ENCODE results near the gene CCDC171. TPM values are rescaled to one million over a fixed set of nuclear protein-coding genes. Genes with fewer than 3 reads are reported as not detected.

The CCDC171 gene
- total and polyA plus RNA-seq, 4 donors: 0.13 to 1.1 (median 0.43) TPM

DNA sequence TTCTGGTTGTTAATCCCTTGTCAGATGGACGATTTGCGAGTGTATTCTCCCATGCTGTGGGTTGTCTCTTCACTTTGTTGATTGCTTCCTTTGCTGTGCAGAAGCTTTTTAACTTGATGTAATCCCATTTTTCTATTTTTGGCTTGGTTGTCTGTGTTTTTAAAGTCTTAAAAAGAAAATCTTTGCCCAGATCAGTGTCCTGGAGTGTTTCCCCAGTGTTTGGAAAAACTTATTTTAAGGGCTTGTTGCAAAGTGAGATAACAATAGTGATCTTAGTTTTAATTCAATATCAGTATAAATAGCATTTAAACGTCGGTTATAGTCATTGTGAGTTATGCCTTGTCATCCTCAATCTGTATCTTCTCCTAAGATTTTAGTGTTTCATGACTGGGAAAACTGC lies 329.5 kb downstream of the CCDC171 start:
- no peaks in the 10 kb centered on the region for H3K27me3 ChIP-seq (ENCODE audit: control insufficient read depth in 4 of 4, insufficient read depth in 4 of 4, low read length in 3 of 4)
- no peak for TF ChIP-seq GABPA (IDR thresholded peaks at IDR 0.05 in 1 of 2, conservative IDR thresholded peaks at IDR 0.05 in 1 of 2)
- no peak for TF ChIP-seq ATF3 (IDR thresholded peaks at IDR 0.05)
- no peak for TF ChIP-seq HNF4A (conservative IDR thresholded peaks at IDR 0.05)
- TF ChIP-seq REST (IDR thresholded peaks at IDR 0.05): no peak
- TF ChIP-seq JUND (IDR thresholded peaks at IDR 0.05): no peak
- no peak for TF ChIP-seq YY1 (IDR thresholded peaks at IDR 0.05)
- no peak for TF ChIP-seq CTCF (IDR thresholded peaks at IDR 0.05; ENCODE audit: low read depth, low read length, missing input control)
- no peak for TF ChIP-seq ZBTB33 (IDR thresholded peaks at IDR 0.05)
- TF ChIP-seq, protein P1, sequence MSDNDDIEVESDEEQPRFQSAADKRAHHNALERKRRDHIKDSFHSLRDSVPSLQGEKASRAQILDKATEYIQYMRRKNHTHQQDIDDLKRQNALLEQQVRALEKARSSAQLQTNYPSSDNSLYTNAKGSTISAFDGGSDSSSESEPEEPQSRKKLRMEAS (IDR thresholded peaks at IDR 0.05): no peak
- TF ChIP-seq SP1 (IDR thresholded peaks at IDR 0.05): no peak
- no peak for TF ChIP-seq HNF4G (IDR thresholded peaks at IDR 0.05)
- TF ChIP-seq RXRA (IDR thresholded peaks at IDR 0.05): no peak
- no peak for TF ChIP-seq FOXA2 (IDR thresholded peaks at IDR 0.05)
- no peak for TF ChIP-seq EGR1 (IDR thresholded peaks at IDR 0.05; ENCODE audit: low read depth in 2 of 2)
- TF ChIP-seq RAD21 (IDR thresholded peaks at IDR 0.05): no peak
- TF ChIP-seq TAF1 (conservative IDR thresholded peaks at IDR 0.05): no peak
- no peak for TF ChIP-seq FOXA1 (IDR thresholded peaks at IDR 0.05)
- no peak for TF ChIP-seq NR2F2 (IDR thresholded peaks at IDR 0.05)
- 85% methylated on average over 4 of the region's 4 CpGs for WGBS

More for the DNA sequence above, 329.5 kb downstream of the CCDC171 start:
- Histone ChIP-seq H3K36me3 (ENCODE audit: control insufficient read depth in 4 of 4, insufficient read depth in 3 of 4, low read depth in 1 of 4, low read length in 3 of 4) (no peaks in the 10 kb centered on the region), H3K9ac (ENCODE audit: low read depth in 1 of 2, low read length in 2 of 2) (no peak overlapping the region), H3K4me3 (ENCODE audit: low read depth in 1 of 3, low read length in 3 of 3) (no peak overlapping the region), H3K9me3 (ENCODE audit: control insufficient read depth in 4 of 4, low read length in 3 of 4) (no peaks in the 10 kb centered on the region), H3K4me1 (ENCODE audit: control insufficient read depth in 4 of 4, insufficient read depth in 4 of 4, low read length in 3 of 4) (no peaks in the 10 kb centered on the region), H3K27ac (ENCODE audit: low read depth in 1 of 2, low read length in 2 of 2) (no peak overlapping the region)
- no peak for DNase-seq (ENCODE audit: low spot score)

Measured in liver (tissue), 9 donors.